DMS 273 (cell line): Measurements from ENCODE around the gene ARVCF.
A peak's percentile ranks its signal among the peaks of the same experiment; 100 is the strongest.

Source experiments
- DNase-seq: peaks from one replicate; lab custom pipeline; 2025; ENCODE audit not compliant: unreplicated experiment; lab: John Stamatoyannopoulos, UW

The ARVCF gene

DNA sequence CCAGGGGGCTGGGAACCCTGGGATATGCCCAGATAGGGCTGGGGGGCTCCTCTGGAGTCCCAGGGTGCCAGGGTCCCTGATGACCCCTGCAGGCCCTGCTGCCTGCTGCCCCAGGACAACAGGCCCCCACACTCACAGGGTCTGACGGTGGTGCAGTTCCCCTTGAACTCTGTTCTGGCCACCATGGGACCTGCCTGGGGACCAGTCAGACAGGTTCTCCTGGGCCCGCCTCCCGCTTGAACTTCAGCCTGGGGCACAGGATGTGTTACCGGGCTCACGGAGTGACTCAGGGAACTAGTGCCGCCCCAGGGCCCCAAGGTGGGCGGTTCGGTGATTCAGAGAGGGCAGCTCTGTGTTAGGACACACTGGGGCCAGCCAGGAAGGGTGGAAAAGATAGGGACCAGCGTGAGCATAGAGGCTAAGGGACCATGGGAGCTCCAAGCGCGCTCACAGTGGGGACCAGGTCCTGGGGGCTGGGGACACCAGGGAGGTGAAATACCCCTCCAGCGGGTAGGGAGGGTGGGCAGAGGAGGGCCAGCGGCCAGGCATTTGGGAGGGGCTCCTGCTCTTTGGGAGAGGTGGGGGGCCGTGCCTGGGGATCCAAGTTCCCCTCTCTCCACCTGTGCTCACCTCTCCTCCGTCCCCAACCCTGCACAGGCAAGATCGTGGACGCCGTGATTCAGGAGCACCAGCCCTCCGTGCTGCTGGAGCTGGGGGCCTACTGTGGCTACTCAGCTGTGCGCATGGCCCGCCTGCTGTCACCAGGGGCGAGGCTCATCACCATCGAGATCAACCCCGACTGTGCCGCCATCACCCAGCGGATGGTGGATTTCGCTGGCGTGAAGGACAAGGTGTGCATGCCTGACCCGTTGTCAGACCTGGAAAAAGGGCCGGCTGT lies 53.5 kb downstream of the ARVCF start:
- DNase-seq = no peak

DNA sequence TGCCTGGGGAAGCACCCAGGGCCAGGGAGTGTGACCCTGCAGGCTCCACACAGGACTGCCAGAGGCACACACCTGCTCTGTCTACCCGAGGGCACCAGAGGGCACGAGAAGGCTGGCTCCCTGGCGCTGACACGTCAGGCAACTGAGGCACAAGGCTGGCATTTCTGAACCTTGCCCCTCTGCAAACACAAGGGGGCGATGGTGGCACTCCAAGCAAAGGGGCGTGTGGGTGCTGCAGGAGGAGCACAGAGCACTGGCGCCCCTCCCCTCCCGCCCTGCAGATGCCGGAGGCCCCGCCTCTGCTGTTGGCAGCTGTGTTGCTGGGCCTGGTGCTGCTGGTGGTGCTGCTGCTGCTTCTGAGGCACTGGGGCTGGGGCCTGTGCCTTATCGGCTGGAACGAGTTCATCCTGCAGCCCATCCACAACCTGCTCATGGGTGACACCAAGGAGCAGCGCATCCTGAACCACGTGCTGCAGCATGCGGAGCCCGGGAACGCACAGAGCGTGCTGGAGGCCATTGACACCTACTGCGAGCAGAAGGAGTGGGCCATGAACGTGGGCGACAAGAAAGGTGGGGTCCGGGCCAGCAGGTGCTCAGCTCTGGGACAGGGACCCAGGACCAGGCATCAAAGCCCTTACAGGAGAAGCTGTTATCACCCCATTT lies 54.2 kb downstream of the ARVCF start:
- peak; percentile 93 for DNase-seq

DNA sequence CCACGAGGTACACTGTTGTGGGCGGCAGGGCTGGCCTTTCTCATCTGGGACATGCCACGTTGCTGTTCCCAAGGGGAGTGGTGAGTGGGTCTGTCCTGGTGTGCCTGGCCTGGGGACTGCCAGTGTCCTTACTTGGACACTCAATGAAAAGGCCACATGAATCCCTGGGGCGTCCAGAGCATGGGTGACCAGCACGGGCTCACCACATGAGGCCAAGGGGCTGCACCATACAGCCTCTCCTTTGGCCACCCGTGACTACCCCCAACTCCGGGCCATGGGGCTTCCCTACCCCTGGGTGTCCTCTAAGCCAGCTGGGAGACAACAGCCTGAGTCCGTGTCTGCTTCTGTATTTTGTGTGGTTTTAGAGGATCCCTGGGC lies 54.8 kb downstream of the ARVCF start:
- DNase-seq = no peak

DNA sequence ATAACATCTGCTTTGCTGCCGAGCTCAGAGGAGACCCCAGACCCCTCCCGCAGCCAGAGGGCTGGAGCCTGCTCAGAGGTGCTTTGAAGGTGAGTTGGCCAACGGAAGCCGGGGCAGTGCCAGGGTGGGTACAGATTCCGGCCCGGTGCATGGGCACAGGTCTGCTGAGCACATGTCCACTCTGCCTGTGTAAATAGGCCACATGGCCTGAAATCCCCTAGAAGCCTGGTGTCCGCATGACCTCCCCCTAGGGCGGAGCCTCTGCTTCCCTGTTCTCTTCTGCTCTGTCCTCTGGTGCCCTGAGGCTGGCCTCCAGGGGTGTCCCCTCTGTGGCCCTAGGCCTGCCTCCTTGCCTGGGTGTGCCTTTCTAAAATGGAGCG lies 55.4 kb downstream of the ARVCF start:
- no peak for DNase-seq

DNA sequence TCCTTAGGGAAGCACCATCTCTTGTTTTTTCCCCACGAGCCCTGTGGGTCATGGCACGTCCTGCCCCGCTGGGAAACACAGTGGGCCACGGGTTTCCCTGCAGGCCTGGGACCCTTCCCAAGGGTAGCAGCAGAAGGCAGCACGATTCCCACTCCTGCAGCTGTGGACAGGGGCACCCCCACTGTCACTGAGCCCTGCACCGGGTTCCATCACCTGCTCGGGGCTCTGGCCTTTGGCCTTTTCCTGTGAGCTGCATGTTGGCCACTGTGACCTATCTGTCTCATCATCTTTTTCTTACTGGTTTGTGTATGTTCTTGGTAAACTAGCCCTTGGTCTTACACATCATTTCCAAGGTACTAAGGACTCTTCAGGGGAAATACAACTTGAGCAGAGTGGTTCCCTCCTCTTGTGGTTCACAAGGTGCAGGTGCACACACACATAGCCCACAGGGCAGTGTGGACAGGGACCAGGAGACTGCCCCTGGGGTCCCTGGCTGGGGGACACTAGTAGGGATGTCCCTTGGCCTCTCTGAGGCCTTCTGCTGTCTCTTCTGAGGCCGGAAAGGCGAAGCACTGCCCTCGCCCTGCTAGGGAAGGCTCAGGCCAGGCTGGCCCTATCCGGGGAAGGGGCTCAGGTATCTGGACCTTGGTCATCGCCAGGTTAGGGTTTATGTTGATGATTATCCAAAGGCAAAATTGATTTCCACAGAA lies 56.0 kb downstream of the ARVCF start:
- DNase-seq = no peak

DNA sequence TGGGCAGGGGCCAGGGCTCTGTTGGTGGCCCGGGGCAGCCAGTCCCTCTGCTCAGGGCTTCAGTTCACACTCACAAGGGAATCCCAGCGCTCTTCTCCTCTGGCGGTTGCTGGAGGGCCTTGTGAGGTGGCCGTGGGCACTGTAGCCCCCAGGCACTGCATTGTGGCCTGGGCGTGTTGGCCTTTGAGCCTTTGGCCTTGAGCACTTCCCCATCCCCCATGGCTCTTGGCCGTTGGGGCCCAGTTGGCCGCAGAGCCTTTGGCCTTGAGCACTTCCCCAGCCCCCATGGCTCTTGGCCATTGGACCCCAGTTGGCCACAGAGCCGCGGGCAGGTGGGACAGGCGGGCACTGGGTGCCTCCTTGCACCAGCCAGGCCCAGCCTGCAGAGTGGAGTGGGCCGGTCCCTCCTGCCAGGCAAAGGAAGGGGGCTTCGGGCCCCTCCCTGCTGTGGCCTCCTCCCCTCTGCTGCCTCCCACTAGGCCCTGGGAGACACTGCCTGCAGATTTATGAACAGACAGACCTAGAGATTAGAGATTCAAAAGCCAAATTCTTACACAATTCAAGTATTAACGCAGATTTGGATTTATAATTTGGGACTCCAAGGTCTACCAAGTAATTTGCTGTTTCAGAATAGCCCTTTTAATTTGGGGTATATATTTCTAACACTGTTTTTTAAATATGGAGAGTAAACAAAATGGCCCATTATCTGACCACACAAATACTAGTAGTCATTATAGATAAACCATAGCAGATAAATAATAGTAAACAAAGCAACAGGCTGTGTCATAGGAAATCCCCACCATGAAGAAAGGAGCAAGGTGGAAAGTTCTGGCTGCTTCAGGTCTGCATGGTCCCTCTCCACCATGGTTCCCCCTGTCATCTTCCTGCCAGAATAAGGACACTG lies 56.8 kb downstream of the ARVCF start:
- no peak for DNase-seq

DNA sequence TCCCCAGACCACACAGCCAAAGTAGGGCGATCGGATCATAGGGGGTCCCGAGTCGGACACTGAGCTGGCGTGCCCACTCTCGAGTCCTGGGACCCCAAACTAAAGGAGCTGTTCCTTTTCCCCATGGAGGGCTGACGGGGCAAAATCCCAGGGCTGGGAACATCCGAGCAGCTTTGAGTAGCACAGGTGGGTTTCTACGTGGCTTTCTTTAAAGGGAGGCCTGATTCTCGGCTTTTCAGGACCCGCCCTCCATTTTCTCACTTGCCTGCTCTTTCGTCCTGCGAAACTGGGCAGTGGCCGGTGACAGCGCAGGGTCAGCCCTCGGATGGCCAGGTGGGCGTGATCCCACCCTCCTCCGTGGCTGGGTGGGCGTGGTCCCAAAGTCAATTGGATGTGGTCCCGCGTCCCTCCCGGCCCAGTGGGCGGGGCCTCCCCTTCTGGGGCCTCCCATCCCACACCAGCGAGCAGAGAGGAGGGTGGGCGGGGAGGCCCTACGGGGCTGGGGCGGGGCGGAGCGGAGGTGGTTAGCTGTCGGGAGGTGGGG lies 57.5 kb downstream of the ARVCF start:
- DNase-seq = peak; percentile 27

DNA sequence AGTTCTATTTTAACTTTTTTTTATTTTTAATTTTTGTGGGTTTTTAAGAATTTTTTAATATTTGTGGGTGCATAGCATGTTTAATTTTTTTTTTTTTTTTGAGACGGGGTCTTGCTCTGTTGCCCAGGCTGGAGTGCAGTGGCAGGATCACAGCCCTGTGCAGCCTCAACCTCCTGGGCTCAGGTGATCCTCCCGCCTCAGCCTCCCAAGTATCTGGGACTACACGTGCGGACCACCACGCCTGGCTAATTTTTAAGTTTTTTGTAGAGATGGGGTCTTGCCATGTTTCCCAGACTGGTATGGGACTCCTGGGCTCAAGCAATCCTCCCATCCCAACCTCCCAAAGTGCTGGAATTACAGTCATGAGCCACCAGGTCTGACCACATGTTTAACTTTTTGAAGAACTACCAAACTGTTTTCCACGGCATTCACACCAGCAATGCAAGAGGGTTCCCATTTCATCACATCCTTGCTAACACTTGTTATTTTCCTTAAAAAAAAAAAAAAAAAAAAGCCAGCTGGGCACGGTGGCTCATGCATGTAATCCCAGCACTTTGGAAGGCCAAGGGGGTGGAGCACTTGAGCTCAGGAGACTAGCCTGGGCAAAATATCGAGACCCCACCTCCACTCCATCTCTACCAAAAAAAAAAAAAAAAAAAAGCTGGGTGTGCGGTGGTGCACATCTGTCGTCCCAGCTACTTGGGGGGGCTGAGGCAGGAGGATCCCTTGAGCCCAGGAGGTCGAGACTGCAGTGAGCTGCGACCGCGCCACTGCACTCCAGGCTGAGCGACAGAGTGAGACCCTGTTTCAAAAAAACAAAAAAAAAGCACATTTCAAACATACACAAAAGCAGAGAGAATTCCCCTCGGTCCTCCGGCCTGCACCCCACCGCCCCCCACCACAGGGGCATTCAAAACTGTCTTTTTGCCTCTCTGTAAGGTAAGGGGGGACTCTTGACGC lies 58.3 kb downstream of the ARVCF start:
- DNase-seq = no peak

DNA sequence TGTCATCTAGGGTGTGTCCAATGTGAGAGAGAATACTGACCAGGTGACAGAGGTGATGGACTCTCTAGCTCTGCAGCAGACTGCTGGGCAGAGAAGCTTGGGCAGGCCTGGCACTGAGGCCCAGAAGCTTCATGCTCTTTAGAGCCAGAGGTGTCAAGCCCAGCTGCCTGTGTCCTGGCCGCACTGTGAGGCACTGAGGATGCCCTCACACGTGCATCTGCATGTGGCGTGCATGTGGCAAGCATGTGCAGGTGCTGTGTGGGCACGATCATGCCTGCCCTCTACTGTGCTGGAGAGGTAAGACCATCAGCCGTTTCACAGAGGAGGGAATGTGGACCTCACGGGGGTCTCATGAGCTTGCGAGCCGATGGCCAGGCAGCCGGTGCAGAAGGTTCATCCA lies 59.2 kb downstream of the ARVCF start:
- DNase-seq = peak; percentile 29

DNA sequence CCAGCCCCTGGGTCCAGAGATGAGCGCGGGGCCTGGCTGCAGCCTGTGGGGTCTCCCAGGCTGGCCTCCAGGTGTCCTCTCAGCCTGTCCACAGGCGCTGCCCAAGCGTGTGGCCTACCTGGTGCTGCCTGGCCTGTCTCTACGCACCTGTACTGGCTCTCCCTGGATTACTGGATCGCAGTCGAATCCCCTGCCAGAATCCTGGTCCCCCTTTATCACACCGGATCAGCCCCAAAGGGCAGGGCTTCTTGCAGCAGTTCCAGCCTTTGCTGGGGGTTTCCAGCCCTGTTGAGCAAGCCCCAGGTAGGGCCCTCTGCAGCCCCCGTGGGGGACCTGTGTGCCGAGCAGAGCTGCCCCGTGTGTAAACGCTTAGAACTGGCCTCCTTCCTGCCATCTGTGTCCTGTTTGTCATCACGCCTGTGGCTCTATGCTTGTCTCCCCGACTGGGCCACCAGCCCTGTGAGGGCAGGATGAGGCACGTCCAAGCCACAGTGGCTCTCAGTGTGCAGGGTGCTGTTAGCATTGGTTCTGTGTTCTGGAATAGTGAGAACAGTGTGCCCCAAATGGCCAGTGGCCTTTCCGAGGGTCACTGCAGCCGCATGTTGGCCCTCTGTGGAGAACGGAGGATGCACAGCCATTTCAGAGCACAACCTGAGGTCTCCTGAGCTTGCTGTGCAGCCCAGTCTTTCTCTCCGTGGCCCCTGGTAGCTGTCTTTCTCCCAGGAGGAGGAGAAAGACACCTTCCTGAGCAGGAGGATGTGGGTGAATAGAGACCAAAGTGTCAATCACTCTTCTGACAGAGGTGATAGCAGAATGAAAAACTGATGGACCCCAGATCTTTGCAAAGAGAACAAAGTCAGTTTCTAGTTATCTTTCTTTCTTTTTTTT lies 61.1 kb downstream of the ARVCF start:
- no peak for DNase-seq

DNA sequence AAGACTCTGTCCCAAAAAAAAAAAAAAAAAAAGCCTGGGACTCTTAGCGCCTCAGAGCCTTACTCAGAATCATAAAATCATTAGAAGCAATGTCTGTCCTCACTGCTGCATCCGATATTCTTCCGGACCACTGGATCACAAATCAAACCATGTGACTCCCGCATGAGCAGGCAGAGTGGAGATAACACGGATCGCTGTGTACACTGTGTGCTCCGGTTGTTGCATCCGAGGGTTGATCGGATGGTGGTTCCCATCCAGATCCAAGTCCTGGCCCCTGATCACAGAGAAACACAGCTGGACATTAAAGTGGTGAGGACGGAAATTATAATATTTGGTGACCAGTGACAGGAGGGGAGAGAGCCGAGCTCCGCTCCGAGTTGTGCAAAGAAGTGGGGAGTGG lies 65.3 kb downstream of the ARVCF start:
- no peak for DNase-seq

DNA sequence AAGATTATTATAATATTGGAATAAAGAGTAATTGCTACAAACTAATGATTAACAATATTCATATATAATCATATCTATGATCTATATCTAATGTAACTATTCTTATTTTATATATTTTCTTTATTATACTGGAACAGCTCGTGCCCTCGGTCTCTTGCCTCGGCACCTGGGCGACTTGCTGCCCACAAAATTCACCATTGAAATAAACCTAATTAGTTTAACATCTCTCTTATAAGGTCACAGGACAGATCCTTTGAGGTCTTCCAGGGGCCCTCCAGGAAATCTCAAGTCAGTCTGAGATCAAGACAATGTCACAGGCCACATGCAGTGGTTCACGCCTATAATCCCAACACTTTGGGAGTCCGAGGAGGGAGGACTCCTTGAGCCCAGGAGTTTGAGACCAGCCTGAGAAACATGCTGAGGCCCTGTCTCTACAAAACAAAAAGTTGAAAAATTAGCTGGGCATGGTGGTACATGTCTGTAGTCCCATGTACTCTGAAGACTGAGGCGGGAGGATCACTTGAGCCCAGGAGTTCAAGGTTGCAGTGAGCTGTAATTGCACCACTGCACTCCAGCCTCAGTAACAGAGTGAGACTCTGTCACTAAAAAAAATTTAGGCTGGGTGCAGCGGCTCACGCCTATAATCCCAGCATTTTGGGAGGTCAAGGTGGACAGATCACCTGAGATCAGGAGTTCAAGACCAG lies 68.4 kb downstream of the ARVCF start:
- DNase-seq = no peak

DNA sequence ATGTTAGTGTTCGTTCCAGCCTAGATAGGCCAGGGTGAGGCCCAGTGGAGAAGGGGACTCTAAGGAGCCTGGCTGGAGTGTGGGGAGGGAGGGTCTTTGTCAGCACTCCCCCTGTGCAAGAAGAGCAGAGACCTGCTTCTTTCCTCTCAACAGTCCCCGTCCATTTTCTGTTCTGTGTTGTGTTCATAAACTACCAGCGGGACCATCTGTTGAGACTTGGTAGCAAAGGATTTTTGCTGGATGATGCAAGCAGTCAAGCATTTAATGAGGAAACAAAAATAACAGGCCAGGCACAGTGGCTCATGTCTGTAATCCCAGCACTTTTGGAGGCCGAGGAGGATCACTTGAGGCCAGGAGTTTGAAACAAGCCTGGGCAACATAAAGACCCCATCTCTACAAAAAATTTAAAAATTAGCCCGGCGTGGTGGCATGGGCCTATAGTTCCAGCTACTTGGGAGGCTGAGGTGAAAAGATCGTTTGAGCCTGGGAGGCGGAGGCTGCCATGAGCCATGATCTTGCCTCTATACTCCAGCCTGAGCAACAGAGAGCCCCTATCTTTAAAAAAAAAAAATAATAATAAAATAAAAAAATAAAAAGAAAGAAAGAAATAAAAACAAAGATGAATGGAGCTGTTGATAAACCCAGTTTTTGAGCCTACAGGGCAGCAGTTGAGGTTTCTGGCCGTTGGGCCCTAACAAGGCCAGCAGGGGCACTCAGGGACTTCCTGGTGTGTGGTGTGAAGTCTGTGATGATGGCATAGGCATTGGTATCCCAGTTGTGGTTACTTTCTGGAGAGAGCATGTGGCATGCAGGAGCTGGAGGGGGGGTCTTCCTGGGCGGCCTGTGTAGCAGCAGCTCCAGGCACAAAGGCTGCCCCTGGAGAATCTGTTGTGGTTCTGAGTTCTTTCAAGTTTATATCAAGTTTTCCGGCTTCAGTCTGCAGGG lies 73.3 kb downstream of the ARVCF start:
- peak; percentile 89 for DNase-seq

DNA sequence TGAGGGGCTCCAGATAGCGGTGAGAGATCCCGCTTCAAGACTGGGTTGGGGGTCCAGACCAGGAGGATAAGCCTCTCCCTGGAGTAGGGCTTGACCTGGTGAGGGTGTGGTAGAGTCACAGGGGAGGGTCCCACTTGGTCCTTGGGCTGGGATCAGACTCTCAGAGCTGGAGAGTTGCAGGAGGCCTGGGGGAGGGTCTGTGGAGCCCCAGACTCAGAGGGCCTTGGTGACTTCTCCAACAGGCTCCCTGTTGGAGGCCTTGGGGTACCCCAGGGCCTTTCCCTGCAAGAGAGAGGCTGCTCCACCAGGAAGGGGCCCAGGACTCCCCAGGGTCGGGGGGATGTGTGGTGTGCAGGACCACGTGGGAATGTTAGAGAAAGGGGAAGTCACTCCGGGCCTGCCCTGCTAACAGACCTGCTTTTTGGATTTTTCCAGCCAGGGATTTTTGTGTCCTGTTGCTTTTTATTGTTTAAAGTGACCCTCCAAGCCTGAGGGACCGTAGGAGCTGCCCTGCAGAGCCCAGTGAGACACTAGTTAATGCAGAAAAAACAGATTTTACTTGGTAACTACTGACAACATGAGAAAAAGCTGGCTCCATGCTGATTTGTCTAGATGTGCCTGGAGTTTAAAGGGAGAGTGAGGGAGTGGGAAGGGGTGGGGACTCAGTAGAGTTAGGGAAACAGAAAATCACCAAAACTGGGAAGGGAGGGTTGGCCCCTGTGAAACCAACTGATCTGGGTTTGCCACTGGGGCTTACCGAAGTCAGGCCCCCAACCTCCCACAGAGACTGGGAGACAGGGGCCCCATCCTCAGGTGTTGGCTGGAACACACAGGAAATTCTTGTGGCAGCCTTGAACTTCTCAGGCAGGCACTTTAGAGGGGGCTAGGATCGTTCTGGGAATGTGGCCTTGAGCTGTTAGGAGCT lies 74.2 kb downstream of the ARVCF start:
- peak; percentile 81 for DNase-seq

DNA sequence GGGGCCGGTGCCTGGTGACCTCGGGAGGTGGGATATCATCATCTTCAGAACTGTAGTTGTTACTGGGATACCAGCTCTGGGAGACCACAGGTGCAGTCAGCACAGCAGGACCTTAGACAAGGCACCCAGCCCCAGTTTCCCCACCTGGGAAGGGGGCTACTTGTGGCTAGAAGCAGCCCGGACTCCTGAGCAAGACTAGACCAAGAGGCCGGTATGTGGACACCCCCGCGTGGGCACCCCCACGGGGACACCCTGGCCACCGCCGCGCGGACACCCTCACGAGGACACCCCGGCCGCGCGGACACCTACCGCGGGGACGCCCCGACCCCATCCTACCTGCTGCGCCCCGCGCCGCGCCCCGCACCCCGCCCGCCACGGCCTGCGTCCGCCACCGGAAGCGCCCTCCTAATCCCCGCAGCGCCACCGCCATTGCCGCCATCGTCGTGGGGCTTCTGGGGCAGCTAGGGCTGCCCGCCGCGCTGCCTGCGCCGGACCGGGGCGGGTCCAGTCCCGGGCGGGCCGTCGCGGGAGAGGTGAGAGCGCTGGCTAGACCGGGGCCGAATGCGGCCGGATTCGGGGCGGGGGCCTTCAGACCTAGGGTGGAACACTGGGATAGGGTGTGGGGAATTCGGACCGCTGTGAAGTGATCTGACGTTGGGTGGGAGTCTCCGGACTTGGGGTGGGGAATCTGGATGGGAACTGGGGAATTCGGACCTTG lies 75.1 kb downstream of the ARVCF start, which contains the start of the genes COMT and TXNRD2:
TSS of gene COMT (plus strand) at position 408 of the 718 bp plus-strand sequence. CDS start 20,755 bp downstream, outside the sequence.
TSS of gene TXNRD2 (minus strand) at position 454 of the 718 bp plus-strand sequence. CDS start at position 439, 15 bp downstream.
- DNase-seq = peak; percentile 73
